Lower leg skin (tissue), 4 donors: ENCODE results near the gene RAB14. TPM values are rescaled to one million over a fixed set of nuclear protein-coding genes. Genes with fewer than 3 reads are reported as not detected.

Source experiments
- DNase-seq, 2 donors: peaks; one replicate each; pipeline ENCODE4 v3.0.0-alpha.2; 2019; ENCODE audit warnings: low spot score in 2 of 2
- H3K4me3 ChIP-seq: fragments of 200-600 bp; sonication (generic); 2 replicates; pipeline ENCODE4 v1.5.1; 2017; ENCODE audit warnings: mild to moderate bottlenecking, low read depth; ENCODE audit not compliant: poor library complexity, severe bottlenecking
- POLR2A ChIP-seq, 2 donors: fragments of 450-650 bp; IDR thresholded peaks; one replicate each; pipeline ENCODE4 v1.6.1; 2016 to 2017; ENCODE audit warnings: antibody characterized with exemption in 2 of 2, mild to moderate bottlenecking in 1 of 2, moderate library complexity in 1 of 2
- WGBS, 2 donors: methylation state at CpG; one replicate each; pipeline ENCODE4 v1.1.5; 2018; 5-methylcytosine and 5-hydroxymethylcytosine counted together
- intact Hi-C: fragments of 100-400 bp; cut with DNase I; formaldehyde crosslinking; loops from one replicate; pipeline ENCODE4 v1.15.0; 2023; ENCODE audit warnings: low total_unique reads
- total RNA-seq, 4 donors: library from RNA; depleted of rRNA; stranded (reverse); fragments of >200 nt; gene quantifications; one replicate each; pipeline ENCODE4 v1.1.0, GENCODE V29; 2016
- TF ChIP-seq, protein P1 (sequence below), 3 donors: fragments of 450-650 bp; IDR thresholded peaks; one replicate each; pipeline ENCODE4 v1.5.1; 2016; ENCODE audit warnings: antibody characterized with exemption in 3 of 3, mild to moderate bottlenecking in 3 of 3, moderate library complexity in 2 of 3

Gene RAB14
- total RNA-seq, 4 donors from 2014 or later = 43.9 to 50.8 (median 49.6) TPM

- H3K4me3 ChIP-seq = no peak overlapping the region
- intact Hi-C loops = no loop called here
Observed at GRCh38 chr9:121199921-121200320, 1.7 kb downstream of the RAB14 start.

DNA sequence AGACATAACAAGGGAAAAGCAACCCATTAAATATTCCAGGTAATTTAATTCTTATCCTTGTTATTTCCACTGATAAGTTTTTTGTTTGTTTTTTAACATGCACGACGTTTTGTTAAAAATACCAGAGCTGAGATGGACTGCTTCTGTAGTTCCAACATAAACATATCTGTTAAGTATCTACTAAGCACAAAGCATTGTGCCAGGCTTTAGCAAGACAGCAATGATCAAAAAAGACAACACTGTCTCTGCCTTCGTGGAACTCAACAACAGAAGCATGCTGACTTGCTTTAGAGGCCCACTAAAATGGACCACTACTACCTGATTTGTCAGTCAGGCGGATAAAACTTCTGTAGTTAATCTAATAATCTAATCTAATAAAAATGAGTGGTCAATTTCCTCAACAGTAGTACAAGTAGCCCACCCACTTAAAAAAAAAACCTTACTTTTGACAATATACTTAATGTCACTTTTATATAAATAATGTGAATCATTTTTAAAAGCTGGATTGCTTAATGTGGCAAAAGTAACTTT, 3.1 kb downstream of the RAB14 start:
- TF ChIP-seq, protein P1, sequence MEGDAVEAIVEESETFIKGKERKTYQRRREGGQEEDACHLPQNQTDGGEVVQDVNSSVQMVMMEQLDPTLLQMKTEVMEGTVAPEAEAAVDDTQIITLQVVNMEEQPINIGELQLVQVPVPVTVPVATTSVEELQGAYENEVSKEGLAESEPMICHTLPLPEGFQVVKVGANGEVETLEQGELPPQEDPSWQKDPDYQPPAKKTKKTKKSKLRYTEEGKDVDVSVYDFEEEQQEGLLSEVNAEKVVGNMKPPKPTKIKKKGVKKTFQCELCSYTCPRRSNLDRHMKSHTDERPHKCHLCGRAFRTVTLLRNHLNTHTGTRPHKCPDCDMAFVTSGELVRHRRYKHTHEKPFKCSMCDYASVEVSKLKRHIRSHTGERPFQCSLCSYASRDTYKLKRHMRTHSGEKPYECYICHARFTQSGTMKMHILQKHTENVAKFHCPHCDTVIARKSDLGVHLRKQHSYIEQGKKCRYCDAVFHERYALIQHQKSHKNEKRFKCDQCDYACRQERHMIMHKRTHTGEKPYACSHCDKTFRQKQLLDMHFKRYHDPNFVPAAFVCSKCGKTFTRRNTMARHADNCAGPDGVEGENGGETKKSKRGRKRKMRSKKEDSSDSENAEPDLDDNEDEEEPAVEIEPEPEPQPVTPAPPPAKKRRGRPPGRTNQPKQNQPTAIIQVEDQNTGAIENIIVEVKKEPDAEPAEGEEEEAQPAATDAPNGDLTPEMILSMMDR (IDR thresholded peaks at IDR 0.05) = no peak
- TF ChIP-seq POLR2A (IDR thresholded peaks at IDR 0.05) = no peak
- WGBS, 2 donors = 23 to 26% methylated on average over 4 of the region's 4 CpGs

More at GRCh38 chr9:121199921-121200320, 1.7 kb downstream of the RAB14 start:
- no peak for DNase-seq
- WGBS, 2 donors = 13 to 15% methylated on average over 2 of the region's 2 CpGs
- no peak for TF ChIP-seq POLR2A (IDR thresholded peaks at IDR 0.05)
- TF ChIP-seq, protein P1 (IDR thresholded peaks at IDR 0.05) = no peak

GRCh38 chr9:121197132-121197531, 4.5 kb downstream of the RAB14 start:
- WGBS, 2 donors = 73 to 75% methylated on average over 1 of the region's 1 CpG
- H3K4me3 ChIP-seq = no peak overlapping the region
- intact Hi-C loops = no loop called here
- no peak for DNase-seq
- TF ChIP-seq, protein P1 (IDR thresholded peaks at IDR 0.05) = no peak

More for the DNA sequence above, 3.1 kb downstream of the RAB14 start:
- no peak overlapping the region for H3K4me3 ChIP-seq
- no peak for DNase-seq
- intact Hi-C loops = no loop called here

GRCh38 chr9:121196389-121196788, 5.3 kb downstream of the RAB14 start:
- DNase-seq = no peak
- intact Hi-C loops = no loop called here
- 28 to 30% methylated on average over 4 of the region's 4 CpGs for WGBS, 2 donors
- TF ChIP-seq, protein P1 (IDR thresholded peaks at IDR 0.05) = no peak
- TF ChIP-seq POLR2A (IDR thresholded peaks at IDR 0.05) = no peak
- no peak overlapping the region for H3K4me3 ChIP-seq

- no peak for DNase-seq
- intact Hi-C loops = no loop called here
- TF ChIP-seq, protein P1 (IDR thresholded peaks at IDR 0.05) = no peak
- TF ChIP-seq POLR2A (IDR thresholded peaks at IDR 0.05) = no peak
- 8 to 11% methylated on average over 1 of the region's 1 CpG for WGBS, 2 donors
- H3K4me3 ChIP-seq = no peak overlapping the region
Observed at GRCh38 chr9:121194730-121195129, 6.9 kb downstream of the RAB14 start.
